D721Med (cell line): ENCODE measurements around the gene UGT1A5.
A peak's percentile ranks its signal among the peaks of the same experiment; 100 is the strongest.

Experiments used
- DNase-seq: peaks from one replicate; pipeline ENCODE4 v3.0.0; 2011; ENCODE audit warnings: low spot score; ENCODE audit not compliant: insufficient read length
- FAIRE-seq: peaks from 2 replicates; lab custom pipeline; 2011; peaks lifted over from hg19 to GRCh38; lab: Jason Lieb, UNC
- CTCF ChIP-seq: IDR thresholded peaks from 2 replicates; pipeline ENCODE4 v1.5.1; 2012; ENCODE audit warnings: mild to moderate bottlenecking, control low read depth; ENCODE audit not compliant: insufficient read depth; ENCODE audit errors: missing control alignments

The UGT1A5 gene

GRCh38 chr2:233674314-233674713 lies 38.4 kb upstream of the UGT1A5 start:
- FAIRE-seq (no peak), DNase-seq (no peak)
- TF ChIP-seq CTCF, result no peak

- FAIRE-seq (peak; percentile 94), DNase-seq (no peak)
- no peak for TF ChIP-seq CTCF
These were observed 37.7 kb upstream of the UGT1A5 start for GRCh38 chr2:233674995-233675394.

GRCh38 chr2:233676046-233676445 lies 36.7 kb upstream of the UGT1A5 start:
- FAIRE-seq, result no peak
- TF ChIP-seq CTCF, result no peak
- no peak for DNase-seq

GRCh38 chr2:233679196-233679595 lies 33.5 kb upstream of the UGT1A5 start:
- FAIRE-seq, result no peak
- TF ChIP-seq CTCF, result no peak
- DNase-seq, result no peak

- no peak for FAIRE-seq
- TF ChIP-seq CTCF, result no peak
- DNase-seq, result no peak
These were observed 32.2 kb upstream of the UGT1A5 start for GRCh38 chr2:233680361-233681045.

GRCh38 chr2:233681521-233682099 lies 31.1 kb upstream of the UGT1A5 start, which contains the start of gene UGT1A7:
UGT1A7 (plus strand) TSS chr2:233681901; CDS start chr2:233681938, 37 bp downstream.
- no peak for TF ChIP-seq CTCF
- FAIRE-seq, result no peak
- DNase-seq, result no peak

- no peak for TF ChIP-seq CTCF
- FAIRE-seq (no peak), DNase-seq (no peak)
These were observed 28.1 kb upstream of the UGT1A5 start for GRCh38 chr2:233684640-233685039.
